Measurements from ENCODE around the gene PRMT7.

PRMT7 gene

GRCh38 chr16:68364561-68364998 is 53.8 kb downstream of the PRMT7 start:
- DNase-seq, result no peak

- DNase-seq, result no peak
These were observed 54.5 kb downstream of the PRMT7 start for GRCh38 chr16:68365167-68365817.

- DNase-seq, result no peak
These were observed 55.2 kb downstream of the PRMT7 start for GRCh38 chr16:68366062-68366461.

- DNase-seq, result no peak
These were observed 56.2 kb downstream of the PRMT7 start for GRCh38 chr16:68367030-68367429.

- no peak for DNase-seq
These were observed 56.6 kb downstream of the PRMT7 start for GRCh38 chr16:68367440-68367839.

- DNase-seq, result no peak
These were observed 57.1 kb downstream of the PRMT7 start for GRCh38 chr16:68367891-68368290.

GRCh38 chr16:68368301-68368888 is 57.6 kb downstream of the PRMT7 start:
- DNase-seq, result no peak

GRCh38 chr16:68369168-68369567 is 58.3 kb downstream of the PRMT7 start:
- DNase-seq, result no peak

- no peak for DNase-seq
These were observed 59.1 kb downstream of the PRMT7 start for GRCh38 chr16:68369697-68370580.

GRCh38 chr16:68370581-68371275 is 59.9 kb downstream of the PRMT7 start:
- DNase-seq, result no peak

- no peak for DNase-seq
These were observed 60.4 kb downstream of the PRMT7 start for GRCh38 chr16:68371276-68371651.

GRCh38 chr16:68371706-68372380 is 61.0 kb downstream of the PRMT7 start:
- DNase-seq, result no peak

- no peak for DNase-seq
These were observed 61.5 kb downstream of the PRMT7 start for GRCh38 chr16:68372381-68372720.

GRCh38 chr16:68372806-68373205 is 62.0 kb downstream of the PRMT7 start:
- DNase-seq, result no peak

- no peak for DNase-seq
These were observed 62.9 kb downstream of the PRMT7 start for GRCh38 chr16:68373528-68374245.

- DNase-seq, result no peak
These were observed 63.5 kb downstream of the PRMT7 start for GRCh38 chr16:68374246-68374805.

GRCh38 chr16:68374961-68375660 is 64.3 kb downstream of the PRMT7 start:
- DNase-seq, result no peak

GRCh38 chr16:68375801-68376536 is 65.2 kb downstream of the PRMT7 start:
- DNase-seq, result no peak

- DNase-seq, result no peak
These were observed 65.8 kb downstream of the PRMT7 start for GRCh38 chr16:68376590-68376989.

GRCh38 chr16:68377221-68377620 is 66.4 kb downstream of the PRMT7 start:
- no peak for DNase-seq

All from amniotic stem cell (primary cell).